Transverse colon (tissue), 4 donors: Measurements from ENCODE around the gene LGI4. TPM values are rescaled to one million over a fixed set of nuclear protein-coding genes. Genes with fewer than 3 reads are reported as not detected.

Source experiments
- DNase-seq: peaks from one replicate; pipeline ENCODE4 v3.0.0-alpha.2; 2019
- H3K27ac ChIP-seq, 4 donors: fragments of 200-600 bp; sonication (generic); 2 replicates each; pipeline ENCODE4 v1.5.1; 2016 to 2018; ENCODE audit warnings: inconsistent platforms in 4 of 4
- H3K27me3 ChIP-seq: fragments of 200-600 bp; sonication (generic); 2 replicates; pipeline ENCODE4 v1.5.1; 2017; ENCODE audit warnings: inconsistent platforms
- H3K36me3 ChIP-seq, 4 donors: fragments of 200-600 bp; sonication (generic); 2 replicates each; pipeline ENCODE4 v1.5.1; 2017 to 2019; ENCODE audit warnings: inconsistent platforms in 4 of 4
- H3K4me1 ChIP-seq, 4 donors: fragments of 200-600 bp; sonication (generic); 2 replicates each; pipeline ENCODE4 v1.5.1; 2017 to 2020; ENCODE audit warnings: inconsistent platforms in 4 of 4
- H3K4me3 ChIP-seq, 4 donors: fragments of 200-600 bp; sonication (generic); 1 replicate in 1 of 4; 2 replicates in 3 of 4; pipeline versions ENCODE4 v1.5.1 to v1.6.1; 2017 to 2019; ENCODE audit warnings: inconsistent platforms in 4 of 4
- H3K9me3 ChIP-seq, 2 donors: fragments of 200-600 bp; sonication (generic); 2 replicates each; pipeline ENCODE4 v1.5.1; 2017 to 2019; ENCODE audit warnings: inconsistent platforms in 2 of 2
- EP300 ChIP-seq: sonication (generic); formaldehyde crosslinking; IDR thresholded peaks from one replicate; pipeline ENCODE4 v1.6.1; 2017; ENCODE audit warnings: antibody characterized with exemption, low read depth
- POLR2A ChIP-seq: fragments of 450-650 bp; IDR thresholded peaks from one replicate; pipeline ENCODE4 v1.6.1; 2016; ENCODE audit warnings: antibody characterized with exemption, mild to moderate bottlenecking, moderate library complexity
- POLR2AphosphoS5 ChIP-seq, 3 donors: sonication (generic); formaldehyde crosslinking; IDR thresholded peaks; one replicate each; pipeline ENCODE4 v1.6.1; 2016; ENCODE audit warnings: antibody characterized with exemption in 3 of 3
- WGBS, 2 donors: methylation state at CpG; one replicate each; pipeline ENCODE4 v1.1.5; 2018; ENCODE audit warnings: low coverage in 1 of 2; 5-methylcytosine and 5-hydroxymethylcytosine counted together
- in situ Hi-C, 4 donors: fragments of 200-750 bp; cut with MboI; loops; one replicate each; pipeline versions ENCODE4 v1.15.0 to v1.15.1; 2017; ENCODE audit warnings: low sequenced_read_pairs in 3 of 4, low pct_ligation_motif_present in 1 of 4, low pct_unique_long_range_greater_than_20kb in 1 of 4
- intact Hi-C: fragments of 100-400 bp; cut with DNase I; formaldehyde crosslinking; loops from one replicate; pipeline ENCODE4 v1.15.1; 2023; ENCODE audit warnings: low total_unique reads
- total RNA-seq, 4 donors: library from RNA; depleted of rRNA; stranded (reverse); fragments of >200 nt; gene quantifications; one replicate each; pipeline ENCODE4 v1.1.0, GENCODE V29; 2016
- TF ChIP-seq, protein P1 (sequence below), 5 experiments: fragments of 200-600 bp in 3 of 5; fragments of 450-650 bp in 2 of 5; sonication (generic) in 3 of 5; IDR thresholded peaks; 1 replicate in 2 of 5; 2 replicates in 3 of 5; pipeline ENCODE4 v1.5.1; 2016 to 2017; ENCODE audit warnings: antibody characterized with exemption in 5 of 5, inconsistent platforms in 3 of 5, mild to moderate bottlenecking in 2 of 5, moderate library complexity in 1 of 5

Gene LGI4
- total RNA-seq, 4 donors from 2014 or later = 9.8 to 71.8 (median 25.9) TPM

GRCh38 chr19:35178701-35179100 lies 43.8 kb upstream of the LGI4 start:
- in situ Hi-C loops = no loop called here
- Histone ChIP-seq H3K27ac (no peak overlapping the region), H3K4me1 (no peaks in the 10 kb centered on the region), H3K4me3 (no peak overlapping the region), H3K9me3 (no peaks in the 10 kb centered on the region), H3K36me3 (no peaks in the 10 kb centered on the region), H3K27me3 (no peaks in the 10 kb centered on the region)
- DNase-seq = no peak
- intact Hi-C loops = no loop called here
- TF ChIP-seq, protein P1, sequence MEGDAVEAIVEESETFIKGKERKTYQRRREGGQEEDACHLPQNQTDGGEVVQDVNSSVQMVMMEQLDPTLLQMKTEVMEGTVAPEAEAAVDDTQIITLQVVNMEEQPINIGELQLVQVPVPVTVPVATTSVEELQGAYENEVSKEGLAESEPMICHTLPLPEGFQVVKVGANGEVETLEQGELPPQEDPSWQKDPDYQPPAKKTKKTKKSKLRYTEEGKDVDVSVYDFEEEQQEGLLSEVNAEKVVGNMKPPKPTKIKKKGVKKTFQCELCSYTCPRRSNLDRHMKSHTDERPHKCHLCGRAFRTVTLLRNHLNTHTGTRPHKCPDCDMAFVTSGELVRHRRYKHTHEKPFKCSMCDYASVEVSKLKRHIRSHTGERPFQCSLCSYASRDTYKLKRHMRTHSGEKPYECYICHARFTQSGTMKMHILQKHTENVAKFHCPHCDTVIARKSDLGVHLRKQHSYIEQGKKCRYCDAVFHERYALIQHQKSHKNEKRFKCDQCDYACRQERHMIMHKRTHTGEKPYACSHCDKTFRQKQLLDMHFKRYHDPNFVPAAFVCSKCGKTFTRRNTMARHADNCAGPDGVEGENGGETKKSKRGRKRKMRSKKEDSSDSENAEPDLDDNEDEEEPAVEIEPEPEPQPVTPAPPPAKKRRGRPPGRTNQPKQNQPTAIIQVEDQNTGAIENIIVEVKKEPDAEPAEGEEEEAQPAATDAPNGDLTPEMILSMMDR (IDR thresholded peaks at IDR 0.05) = no peak
- WGBS, 2 donors = 66% methylated on average over 2 of the region's 2 CpGs; no CpG with 5 or more reads in 1 of the 2 donors

DNA sequence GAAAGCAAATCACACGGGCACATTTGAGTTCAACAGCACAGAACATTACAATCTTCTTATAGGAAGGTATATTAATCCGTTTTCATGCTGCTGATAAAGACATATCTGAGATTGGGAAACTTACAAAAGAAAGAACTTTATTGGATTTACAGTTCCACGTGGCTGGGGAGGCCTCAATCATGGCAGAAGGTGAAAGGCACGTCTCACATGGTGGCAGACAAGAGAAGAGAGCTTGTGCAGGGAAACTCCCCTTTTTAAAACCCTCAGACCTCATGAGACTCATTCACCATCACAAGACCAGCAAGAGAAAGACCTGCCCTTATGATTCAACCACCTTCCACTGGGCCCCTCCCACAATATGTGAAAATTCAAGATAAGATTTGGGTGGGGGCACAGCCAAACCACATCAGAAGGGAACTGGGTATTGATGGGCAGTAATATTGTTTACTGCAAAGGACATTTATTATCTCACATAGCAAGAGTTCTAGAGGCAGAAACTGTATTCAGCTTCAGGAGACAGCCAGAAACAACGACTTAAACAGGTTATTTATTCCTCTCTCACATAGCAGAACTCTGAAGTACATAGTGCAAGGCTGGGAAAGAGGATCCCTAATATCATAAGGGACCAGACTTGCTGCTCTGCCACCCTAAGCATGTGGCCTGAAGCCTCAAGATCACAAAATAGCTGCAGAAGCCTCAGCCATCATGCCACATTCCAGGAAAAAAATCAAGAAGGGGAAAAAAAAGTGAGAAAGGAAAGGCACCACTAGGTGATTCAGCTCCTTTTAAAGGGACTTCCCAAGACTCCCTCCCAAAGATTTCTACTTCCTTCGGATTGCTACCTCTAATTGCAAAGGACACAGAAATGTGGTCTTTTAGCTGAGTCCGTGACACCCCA lies 42.8 kb upstream of the LGI4 start:
- DNase-seq = no peak
- no peaks in the 10 kb centered on the region for H3K36me3 ChIP-seq
- in situ Hi-C loops (no loop called here), intact Hi-C loops (no loop called here)
- no peaks in the 10 kb centered on the region for H3K4me1 ChIP-seq
- TF ChIP-seq POLR2AphosphoS5 (IDR thresholded peaks at IDR 0.05) = no peak
- TF ChIP-seq, protein P1 (IDR thresholded peaks at IDR 0.05) = no peak
- TF ChIP-seq POLR2A = no peak
- TF ChIP-seq EP300 = no peak
- WGBS, 2 donors = 64 to 70% methylated on average over 4 to 7 of the region's 7 CpGs
- H3K27me3 ChIP-seq = no peaks in the 10 kb centered on the region
- no peaks in the 10 kb centered on the region for H3K9me3 ChIP-seq
- no peak overlapping the region for H3K27ac ChIP-seq
- no peak overlapping the region for H3K4me3 ChIP-seq

DNA sequence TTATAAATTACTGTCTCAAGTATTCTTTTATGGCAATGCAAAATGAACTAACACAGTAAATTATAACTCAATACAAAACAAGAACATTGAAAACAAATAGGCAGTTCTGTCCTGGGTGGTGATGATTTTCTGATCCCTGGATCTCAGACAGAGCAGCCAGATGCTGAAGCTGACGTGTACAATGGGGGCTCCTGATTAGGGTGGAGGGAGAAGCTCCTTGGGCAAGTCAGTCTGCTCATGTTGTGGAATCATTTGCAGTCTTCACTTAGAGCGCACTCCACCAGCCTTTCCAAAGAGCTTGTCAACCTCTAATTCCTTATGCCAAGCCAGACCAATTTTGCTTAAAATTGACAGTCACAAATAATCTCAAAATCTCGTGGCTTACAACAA lies 41.3 kb upstream of the LGI4 start:
- Histone ChIP-seq H3K4me1 (no peaks in the 10 kb centered on the region), H3K36me3 (no peaks in the 10 kb centered on the region), H3K4me3 (no peak overlapping the region), H3K27ac (no peak overlapping the region), H3K27me3 (no peaks in the 10 kb centered on the region), H3K9me3 (no peaks in the 10 kb centered on the region)
- DNase-seq = no peak
- TF ChIP-seq POLR2AphosphoS5 (IDR thresholded peaks at IDR 0.05) (no peak), POLR2A (no peak), EP300 (no peak)
- TF ChIP-seq, protein P1 (IDR thresholded peaks at IDR 0.05) = no peak
- intact Hi-C loops = no loop called here
- WGBS, 2 donors = 60 to 79% methylated on average over 1 to 3 of the region's 3 CpGs
- in situ Hi-C loops = no loop called here

- H3K4me1 ChIP-seq = no peaks in the 10 kb centered on the region
- no peak overlapping the region for H3K27ac ChIP-seq
- H3K4me3 ChIP-seq = no peak overlapping the region
- DNase-seq = no peak
- no peaks in the 10 kb centered on the region for H3K36me3 ChIP-seq
- in situ Hi-C loops (no loop called here), intact Hi-C loops (no loop called here)
- H3K9me3 ChIP-seq = no peaks in the 10 kb centered on the region
- TF ChIP-seq EP300 = no peak
- TF ChIP-seq POLR2AphosphoS5 (IDR thresholded peaks at IDR 0.05) = no peak
- TF ChIP-seq POLR2A = no peak
- TF ChIP-seq, protein P1 (IDR thresholded peaks at IDR 0.05) = no peak
- H3K27me3 ChIP-seq = no peaks in the 10 kb centered on the region
- WGBS, 2 donors = 84 to 90% methylated on average over 6 of the region's 6 CpGs
Measured at GRCh38 chr19:35174226-35174625, 39.4 kb upstream of the LGI4 start.
